Fibroblast of the aortic adventitia (primary cell): ENCODE data around the gene CPLX1. TPM values are rescaled to one million over a fixed set of nuclear protein-coding genes. Genes with fewer than 3 reads are reported as not detected.

Source experiments
- DNase-seq: peaks from one replicate; pipeline ENCODE4 v3.0.0-alpha.2; 2010; ENCODE audit warnings: low read depth
- H3K4me3 ChIP-seq: 2 replicates; pipeline ENCODE4 v1.5.1; 2011; ENCODE audit warnings: low read depth, mild to moderate bottlenecking, control low read depth, low read length, moderate library complexity
- total RNA-seq: library from RNA; depleted of rRNA; stranded (reverse); fragments of >200 nt; gene quantifications from 2 replicates; pipeline ENCODE4 v1.2.3, GENCODE V29; 2012; ENCODE audit warnings: low replicate concordance
- TF ChIP-seq, protein P1 (sequence below): IDR thresholded peaks from 2 replicates; pipeline ENCODE4 v1.5.1; 2011; ENCODE audit warnings: mild to moderate bottlenecking, low read length, control low read depth, inconsistent platforms; ENCODE audit not compliant: insufficient read depth

Gene CPLX1
- total RNA-seq, 1 donor, result not detected

DNA sequence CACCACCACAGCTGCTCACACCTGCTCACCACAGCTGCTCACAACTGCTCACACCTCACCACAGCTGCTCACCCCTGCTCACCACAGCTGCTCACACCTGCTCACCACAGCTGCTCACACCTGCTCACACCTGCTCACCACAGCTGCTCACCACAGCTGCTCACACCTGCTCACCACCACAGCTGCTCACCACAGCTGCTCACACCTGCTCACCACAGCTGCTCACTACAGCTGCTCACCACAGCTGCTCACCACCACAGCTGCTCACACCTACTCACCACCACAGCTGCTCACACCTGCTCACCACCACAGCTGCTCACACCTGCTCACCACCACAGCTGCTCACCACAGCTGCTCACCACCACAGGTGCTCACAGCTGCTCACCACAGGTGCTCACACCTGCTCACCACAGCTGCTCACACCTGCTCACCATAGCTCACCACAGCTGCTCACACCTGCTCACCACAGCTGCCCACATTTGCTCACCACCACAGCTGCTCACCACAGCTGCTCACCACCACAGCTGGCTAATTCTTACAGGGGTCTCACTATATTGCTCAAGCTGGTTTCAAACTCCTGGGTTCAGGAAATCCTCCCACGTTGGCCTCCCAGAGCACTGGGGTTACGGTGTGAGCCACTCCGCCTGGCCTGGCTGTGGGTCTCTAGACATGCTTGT, 30.4 kb upstream of the CPLX1 start:
- TF ChIP-seq, protein P1, sequence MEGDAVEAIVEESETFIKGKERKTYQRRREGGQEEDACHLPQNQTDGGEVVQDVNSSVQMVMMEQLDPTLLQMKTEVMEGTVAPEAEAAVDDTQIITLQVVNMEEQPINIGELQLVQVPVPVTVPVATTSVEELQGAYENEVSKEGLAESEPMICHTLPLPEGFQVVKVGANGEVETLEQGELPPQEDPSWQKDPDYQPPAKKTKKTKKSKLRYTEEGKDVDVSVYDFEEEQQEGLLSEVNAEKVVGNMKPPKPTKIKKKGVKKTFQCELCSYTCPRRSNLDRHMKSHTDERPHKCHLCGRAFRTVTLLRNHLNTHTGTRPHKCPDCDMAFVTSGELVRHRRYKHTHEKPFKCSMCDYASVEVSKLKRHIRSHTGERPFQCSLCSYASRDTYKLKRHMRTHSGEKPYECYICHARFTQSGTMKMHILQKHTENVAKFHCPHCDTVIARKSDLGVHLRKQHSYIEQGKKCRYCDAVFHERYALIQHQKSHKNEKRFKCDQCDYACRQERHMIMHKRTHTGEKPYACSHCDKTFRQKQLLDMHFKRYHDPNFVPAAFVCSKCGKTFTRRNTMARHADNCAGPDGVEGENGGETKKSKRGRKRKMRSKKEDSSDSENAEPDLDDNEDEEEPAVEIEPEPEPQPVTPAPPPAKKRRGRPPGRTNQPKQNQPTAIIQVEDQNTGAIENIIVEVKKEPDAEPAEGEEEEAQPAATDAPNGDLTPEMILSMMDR, result no peak
- DNase-seq, result no peak
- no peak overlapping the region for H3K4me3 ChIP-seq

DNA sequence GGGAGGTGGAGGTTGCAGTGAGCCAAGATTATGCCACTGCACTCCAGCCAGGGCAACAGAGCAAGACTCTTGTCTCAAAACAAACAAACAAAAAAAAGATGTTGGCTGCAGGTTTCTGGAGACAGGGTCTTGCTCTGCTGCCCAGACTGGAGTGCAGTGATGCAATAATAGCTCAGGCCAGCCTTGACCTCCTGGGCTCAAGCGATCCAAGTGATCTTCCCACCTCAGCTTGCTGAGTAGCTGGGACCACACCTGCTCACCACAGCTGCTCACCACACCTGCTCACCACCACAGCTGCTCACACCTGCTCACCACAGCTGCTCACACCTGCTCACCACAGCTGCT, 29.9 kb upstream of the CPLX1 start:
- DNase-seq, result no peak
- no peak overlapping the region for H3K4me3 ChIP-seq
- TF ChIP-seq, protein P1, result no peak

DNA sequence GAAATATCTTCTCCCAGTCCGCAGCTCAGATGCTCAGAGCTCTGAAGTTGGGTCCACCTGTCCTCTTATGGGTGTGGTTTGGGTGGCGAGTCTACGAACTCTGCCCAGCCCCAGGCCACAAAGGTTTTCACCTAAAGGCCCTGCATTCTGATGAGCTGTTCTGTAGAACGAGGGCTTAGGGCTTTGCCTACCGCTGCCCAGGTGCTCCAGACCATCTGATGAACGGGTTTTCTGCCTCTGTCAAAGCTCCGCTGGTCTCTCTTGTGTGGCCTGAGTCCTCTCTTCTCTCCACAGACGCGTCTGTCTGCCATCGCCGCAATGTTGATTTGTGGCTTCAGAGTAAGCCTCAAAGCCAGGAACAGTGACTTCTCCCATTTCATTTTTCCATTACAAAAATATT, 28.4 kb upstream of the CPLX1 start:
- H3K4me3 ChIP-seq, result no peak overlapping the region
- DNase-seq, result no peak
- TF ChIP-seq, protein P1, result no peak

DNA sequence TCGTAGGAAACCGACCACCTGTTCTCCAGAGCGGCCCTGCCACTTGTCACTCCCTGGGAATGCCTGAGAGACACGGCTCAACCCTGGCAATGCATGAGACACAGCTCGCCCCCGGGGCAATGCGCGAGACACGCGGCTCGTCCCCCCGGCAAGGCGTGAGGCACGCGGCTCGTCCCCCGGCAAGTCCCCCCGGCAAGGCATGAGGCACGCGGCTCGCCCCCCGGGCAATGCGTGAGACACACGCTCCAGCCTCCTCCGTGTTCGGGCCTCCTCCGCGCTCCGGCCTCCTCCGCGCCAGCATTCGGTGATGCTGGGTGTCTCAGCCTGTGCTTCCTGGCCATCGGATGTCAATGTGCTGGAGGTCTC, 27.5 kb upstream of the CPLX1 start:
- TF ChIP-seq, protein P1, result no peak
- H3K4me3 ChIP-seq, result no peak overlapping the region
- no peak for DNase-seq

DNA sequence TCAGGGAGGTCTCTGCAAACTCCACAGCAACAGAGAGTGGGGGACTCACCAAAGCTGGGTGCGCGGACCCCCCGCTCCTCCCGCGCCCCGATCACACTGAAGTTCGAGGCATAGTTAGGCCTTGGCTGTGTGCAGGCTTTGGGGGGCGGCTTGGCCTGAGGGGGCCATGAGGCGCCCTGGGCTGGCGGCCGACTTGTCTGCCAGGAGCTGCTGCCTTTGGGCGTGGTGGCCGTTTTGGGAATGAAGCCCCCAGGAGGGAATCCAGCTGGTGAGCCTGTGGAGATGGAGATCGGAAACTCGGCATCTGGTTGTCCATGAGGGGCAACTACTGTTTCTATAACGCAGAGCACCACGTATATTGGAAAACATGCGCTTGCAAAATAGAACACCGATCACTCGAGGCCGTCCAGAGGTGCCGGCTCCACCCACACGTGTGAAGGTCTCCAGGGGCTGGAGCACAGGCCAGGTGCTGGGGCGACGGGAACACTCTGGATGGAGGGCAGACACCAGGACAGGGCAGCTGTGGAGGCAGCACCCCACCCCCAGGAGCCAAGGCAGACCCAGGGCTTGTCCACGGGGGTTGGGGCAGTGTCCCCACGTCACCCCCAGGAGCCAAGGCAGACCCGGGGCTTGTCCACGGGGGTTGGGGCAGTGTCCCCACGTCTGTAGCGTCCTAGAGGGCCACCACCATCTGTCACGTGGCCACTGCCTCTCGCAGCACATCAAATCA, 25.9 kb upstream of the CPLX1 start:
- no peak overlapping the region for H3K4me3 ChIP-seq
- no peak for DNase-seq
- TF ChIP-seq, protein P1, result no peak

DNA sequence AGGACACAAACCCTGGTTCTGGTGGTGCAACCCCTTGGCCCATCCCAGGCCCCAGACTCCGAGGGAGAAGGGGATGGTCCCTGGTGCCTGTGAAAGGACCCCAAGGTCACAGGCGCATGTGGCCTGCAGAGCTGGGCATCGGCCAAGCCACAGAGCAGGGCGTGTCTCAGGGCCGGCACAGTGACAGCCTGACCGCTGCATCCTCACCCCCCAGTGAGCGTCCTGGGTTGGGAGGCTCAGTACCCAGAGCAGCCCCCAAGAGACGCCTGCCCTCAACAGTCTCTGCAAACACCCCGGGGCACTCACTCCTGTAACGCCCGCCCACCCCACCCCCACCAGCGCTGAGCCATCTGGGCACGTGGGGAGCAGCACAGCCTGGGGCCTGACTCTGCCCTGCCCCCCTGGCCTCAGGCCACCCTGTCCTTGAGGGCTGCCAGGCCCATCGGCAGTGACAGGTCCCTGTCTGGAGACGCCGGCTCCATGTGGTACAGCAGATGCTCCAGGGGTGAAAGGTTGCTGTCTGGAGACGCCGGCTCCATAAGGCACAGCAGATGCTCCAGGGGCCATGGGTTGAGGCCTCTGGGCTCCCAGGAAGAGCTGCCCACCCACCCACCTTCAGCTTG, 24.5 kb upstream of the CPLX1 start:
- H3K4me3 ChIP-seq, result no peak overlapping the region
- DNase-seq, result no peak
- TF ChIP-seq, protein P1, result no peak
